Measurements from ENCODE around the gene KIRREL3.

DNA sequence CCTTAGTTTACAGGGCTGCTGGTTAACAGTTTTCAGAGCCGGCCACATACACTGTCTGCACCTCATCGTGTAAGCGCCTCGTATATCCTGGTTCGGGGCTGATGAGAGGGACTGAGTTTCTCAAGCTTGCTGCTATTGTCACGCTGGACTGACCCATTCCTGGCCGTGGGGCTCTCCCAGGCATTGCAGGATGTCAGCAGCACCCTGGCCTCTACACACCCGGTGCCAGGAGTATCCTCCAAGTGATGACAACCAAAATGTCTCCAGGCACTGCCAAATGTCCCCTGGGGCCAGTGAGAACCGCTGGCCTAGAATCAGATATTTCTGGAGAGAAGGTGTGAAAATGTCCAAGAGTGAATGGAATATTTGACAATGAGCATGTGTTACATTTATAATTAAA lies 562.3 kb downstream of the KIRREL3 start:
- TF ChIP-seq, protein P1, sequence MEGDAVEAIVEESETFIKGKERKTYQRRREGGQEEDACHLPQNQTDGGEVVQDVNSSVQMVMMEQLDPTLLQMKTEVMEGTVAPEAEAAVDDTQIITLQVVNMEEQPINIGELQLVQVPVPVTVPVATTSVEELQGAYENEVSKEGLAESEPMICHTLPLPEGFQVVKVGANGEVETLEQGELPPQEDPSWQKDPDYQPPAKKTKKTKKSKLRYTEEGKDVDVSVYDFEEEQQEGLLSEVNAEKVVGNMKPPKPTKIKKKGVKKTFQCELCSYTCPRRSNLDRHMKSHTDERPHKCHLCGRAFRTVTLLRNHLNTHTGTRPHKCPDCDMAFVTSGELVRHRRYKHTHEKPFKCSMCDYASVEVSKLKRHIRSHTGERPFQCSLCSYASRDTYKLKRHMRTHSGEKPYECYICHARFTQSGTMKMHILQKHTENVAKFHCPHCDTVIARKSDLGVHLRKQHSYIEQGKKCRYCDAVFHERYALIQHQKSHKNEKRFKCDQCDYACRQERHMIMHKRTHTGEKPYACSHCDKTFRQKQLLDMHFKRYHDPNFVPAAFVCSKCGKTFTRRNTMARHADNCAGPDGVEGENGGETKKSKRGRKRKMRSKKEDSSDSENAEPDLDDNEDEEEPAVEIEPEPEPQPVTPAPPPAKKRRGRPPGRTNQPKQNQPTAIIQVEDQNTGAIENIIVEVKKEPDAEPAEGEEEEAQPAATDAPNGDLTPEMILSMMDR (IDR thresholded peaks at IDR 0.05; ENCODE audit: low read depth, low read length): no peak
- TF ChIP-seq EZH2phosphoT487 (IDR thresholded peaks at IDR 0.05; ENCODE audit: low read depth): no peak
